K562 (cell line): Measurements from ENCODE around the gene IRX5. TPM values are rescaled to one million over a fixed set of nuclear protein-coding genes. Genes with fewer than 3 reads are reported as not detected.

Source experiments
- CC2D1A ChIP-seq: fragments of 450-650 bp; IDR thresholded peaks from 2 replicates; pipeline ENCODE4 v1.6.1; 2017; ENCODE audit warnings: mild to moderate bottlenecking
- CEBPB ChIP-seq: fragments of 450-650 bp; IDR thresholded peaks from 2 replicates; pipeline ENCODE4 v1.6.1; 2016; ENCODE audit warnings: missing genetic modification characterization, missing compliant biosample characterization
- CHCHD3 ChIP-seq: fragments of 250-450 bp; sonication (Bioruptor Pico); IDR thresholded peaks from 2 replicates; pipeline ENCODE4 v2.1.2; 2022; ENCODE audit warnings: mild to moderate bottlenecking
- CHD4 ChIP-seq: fragments of 200-600 bp; sonication (generic); IDR thresholded peaks from 3 replicates; pipeline ENCODE4 v1.6.1; 2012; ENCODE audit warnings: low read depth, mild to moderate bottlenecking, mixed read lengths, low read length, inconsistent platforms; ENCODE audit not compliant: insufficient read depth, insufficient replicate concordance, poor library complexity, severe bottlenecking
- ELF1 ChIP-seq: fragments of 200-800 bp; sonication (Bioruptor generic); IDR thresholded peaks from 2 replicates; pipeline ENCODE4 v1.6.1; 2016; ENCODE audit warnings: missing genetic modification characterization, missing compliant biosample characterization
- GTF2A2 ChIP-seq: IDR thresholded peaks from 2 replicates; pipeline ENCODE4 v1.6.1; 2016; ENCODE audit warnings: mild to moderate bottlenecking, missing genetic modification characterization, missing compliant biosample characterization
- HCFC1 ChIP-seq: IDR thresholded peaks from 2 replicates; pipeline ENCODE4 v1.6.1; 2012; ENCODE audit warnings: low read depth, low read length, improper control_type of control experiment
- HMG20B ChIP-seq: fragments of 250-450 bp; sonication (Bioruptor Pico); IDR thresholded peaks from 2 replicates; pipeline ENCODE4 v1.5.0; 2021; ENCODE audit warnings: mild to moderate bottlenecking
- KDM4B ChIP-seq, 2 experiments: fragments of 450-650 bp in 1 of 2; sonication (generic) in 1 of 2; IDR thresholded peaks; 2 replicates each; pipeline ENCODE4 v1.6.1; 2016 to 2017; ENCODE audit warnings: borderline replicate concordance in 2 of 2, antibody characterized with exemption in 1 of 2, low read depth in 1 of 2, mild to moderate bottlenecking in 1 of 2
- NELFE ChIP-seq: IDR thresholded peaks from 2 replicates; pipeline ENCODE4 v1.6.1; 2011; ENCODE audit warnings: mild to moderate bottlenecking; ENCODE audit not compliant: insufficient read depth, insufficient read length
- RBM17 ChIP-seq: fragments of 200-400 bp; formaldehyde crosslinking; IDR thresholded peaks from 2 replicates; pipeline ENCODE4 v1.6.1; 2017; ENCODE audit warnings: low read depth, mild to moderate bottlenecking, low read length, borderline replicate concordance
- RBM25 ChIP-seq: fragments of 200-400 bp; formaldehyde crosslinking; IDR thresholded peaks from 2 replicates; pipeline ENCODE4 v1.6.1; 2018; ENCODE audit warnings: low read length, low read depth, moderate library complexity; ENCODE audit not compliant: severe bottlenecking
- SAFB2 ChIP-seq: fragments of 200-400 bp; formaldehyde crosslinking; IDR thresholded peaks from 2 replicates; pipeline ENCODE4 v1.6.1; 2018; ENCODE audit warnings: borderline replicate concordance, low read length, low read depth, moderate library complexity; ENCODE audit not compliant: severe bottlenecking
- ZNF780A ChIP-seq: fragments of 250-450 bp; sonication (Bioruptor Pico); IDR thresholded peaks from 2 replicates; pipeline ENCODE4 v1.5.0; 2021; ENCODE audit warnings: mild to moderate bottlenecking
- polyA plus RNA-seq, 8 experiments: library from polyadenylated mRNA; depleted of rRNA in 4 of 8; stranded (reverse) in 5 of 8; unstranded in 3 of 8; fragments of >200 nt; fragmentation: Nextera tagmentation in 2 of 8; fragmentation: Illumina TruSeq in 1 of 8; extraction: Ambion mirVana in 2 of 8; extraction: Trizol in 1 of 8; gene quantifications; 2 replicates each; pipeline versions ENCODE4 v1.2.1 to v1.2.3, GENCODE V29; 2011 to 2014; ENCODE audit warnings: inconsistent platforms in 1 of 8, missing spikeins in 1 of 8
- total RNA-seq, 7 experiments: library from RNA; depleted of rRNA in 6 of 7; stranded (reverse); fragments of >200 nt in 6 of 7; fragmentation: Illumina TruSeq in 2 of 7; extraction: Trizol in 2 of 7; gene quantifications; 2 replicates each; pipeline versions ENCODE4 v1.2.1 to v1.2.3, GENCODE V29; 2011 to 2021; ENCODE audit warnings: low replicate concordance in 1 of 7
- TF ChIP-seq, protein P1 (sequence below), 2 experiments: fragments of 450-650 bp; IDR thresholded peaks; 2 replicates each; pipeline ENCODE4 v1.6.1; 2018; ENCODE audit warnings: mild to moderate bottlenecking in 2 of 2, low read depth in 1 of 2; ENCODE audit not compliant: partially characterized antibody in 2 of 2
- TF ChIP-seq, protein P2 (sequence below): fragments of 450-650 bp; formaldehyde crosslinking; IDR thresholded peaks from 2 replicates; pipeline ENCODE4 v1.4.0; 2020; ENCODE audit warnings: mild to moderate bottlenecking, moderate library complexity

IRX5 gene
- total and polyA plus RNA-seq, 9 of the 15 experiments (the other 6 are each of a cell fraction or from before 2014, with no cell fraction given): 0.20 to 4.2 (median 0.94) TPM

DNA sequence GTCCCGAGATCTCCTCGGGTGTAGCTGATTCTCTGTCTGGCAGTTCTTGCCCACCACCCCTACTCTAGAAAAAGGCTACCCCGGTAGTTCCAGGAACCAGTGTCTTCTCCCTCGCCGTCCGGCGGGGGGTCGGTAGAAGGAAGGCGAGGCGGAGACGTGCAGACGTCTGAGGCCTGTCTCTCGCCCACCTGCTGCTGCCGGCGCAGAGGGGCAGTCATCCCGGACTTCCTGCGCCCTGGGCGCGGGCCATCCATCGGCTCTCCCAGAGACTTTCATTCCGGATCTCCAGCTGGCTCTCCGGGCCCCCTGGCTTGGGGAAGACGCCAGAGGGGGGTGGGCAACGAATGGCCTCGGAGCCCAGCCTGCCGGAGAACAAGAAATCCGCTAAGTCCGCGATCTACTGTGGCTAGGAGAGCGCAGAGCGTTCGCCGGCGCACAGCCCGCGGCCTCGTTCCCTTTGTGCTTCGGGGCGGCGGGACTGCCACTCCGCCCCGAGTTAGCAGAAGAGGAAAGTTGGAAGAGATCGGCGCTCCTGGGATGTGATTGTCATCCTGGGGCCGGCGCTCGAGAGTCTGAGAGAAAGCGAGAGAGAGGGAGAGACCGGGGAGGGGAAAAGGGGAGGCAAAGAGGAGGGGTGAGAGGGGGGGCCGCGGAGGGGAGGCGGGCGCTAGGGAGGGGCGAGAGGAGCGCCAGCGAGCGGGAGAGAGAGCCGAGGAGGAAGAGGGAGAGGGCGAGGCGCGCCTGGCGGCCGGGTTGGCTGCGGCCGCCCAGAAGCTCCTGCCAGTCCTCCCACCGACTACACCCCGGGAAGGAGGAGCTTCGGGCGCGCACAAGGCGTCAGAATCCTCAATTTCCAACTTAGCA is at the start of gene IRX5 (continued):
- TF ChIP-seq RBM17 (no peak), GTF2A2 (tag) (no peak), SAFB2 (no peak), CHD4 (no peak), CC2D1A (no peak), CEBPB (tag) (no peak), KDM4B (IDR thresholded peaks at IDR 0.05; ENCODE audit: borderline replicate concordance in 2 of 2, low read depth in 1 of 2) (0 out of 4 replicates have a peak, but pooled peaks of 1 of the 2 experiments have one; percentile 29), HMG20B (CRISPR knock-in tag) (no peak), ZNF780A (CRISPR knock-in tag) (no peak), ELF1 (peak; percentile 55; the same call in 1 of the 2 replicates), NELFE (no peak), HCFC1 (peak; percentile 40; the same call in 1 of the 2 replicates), CHCHD3 (no peak), RBM25 (no peak)
- TF ChIP-seq, protein P1, sequence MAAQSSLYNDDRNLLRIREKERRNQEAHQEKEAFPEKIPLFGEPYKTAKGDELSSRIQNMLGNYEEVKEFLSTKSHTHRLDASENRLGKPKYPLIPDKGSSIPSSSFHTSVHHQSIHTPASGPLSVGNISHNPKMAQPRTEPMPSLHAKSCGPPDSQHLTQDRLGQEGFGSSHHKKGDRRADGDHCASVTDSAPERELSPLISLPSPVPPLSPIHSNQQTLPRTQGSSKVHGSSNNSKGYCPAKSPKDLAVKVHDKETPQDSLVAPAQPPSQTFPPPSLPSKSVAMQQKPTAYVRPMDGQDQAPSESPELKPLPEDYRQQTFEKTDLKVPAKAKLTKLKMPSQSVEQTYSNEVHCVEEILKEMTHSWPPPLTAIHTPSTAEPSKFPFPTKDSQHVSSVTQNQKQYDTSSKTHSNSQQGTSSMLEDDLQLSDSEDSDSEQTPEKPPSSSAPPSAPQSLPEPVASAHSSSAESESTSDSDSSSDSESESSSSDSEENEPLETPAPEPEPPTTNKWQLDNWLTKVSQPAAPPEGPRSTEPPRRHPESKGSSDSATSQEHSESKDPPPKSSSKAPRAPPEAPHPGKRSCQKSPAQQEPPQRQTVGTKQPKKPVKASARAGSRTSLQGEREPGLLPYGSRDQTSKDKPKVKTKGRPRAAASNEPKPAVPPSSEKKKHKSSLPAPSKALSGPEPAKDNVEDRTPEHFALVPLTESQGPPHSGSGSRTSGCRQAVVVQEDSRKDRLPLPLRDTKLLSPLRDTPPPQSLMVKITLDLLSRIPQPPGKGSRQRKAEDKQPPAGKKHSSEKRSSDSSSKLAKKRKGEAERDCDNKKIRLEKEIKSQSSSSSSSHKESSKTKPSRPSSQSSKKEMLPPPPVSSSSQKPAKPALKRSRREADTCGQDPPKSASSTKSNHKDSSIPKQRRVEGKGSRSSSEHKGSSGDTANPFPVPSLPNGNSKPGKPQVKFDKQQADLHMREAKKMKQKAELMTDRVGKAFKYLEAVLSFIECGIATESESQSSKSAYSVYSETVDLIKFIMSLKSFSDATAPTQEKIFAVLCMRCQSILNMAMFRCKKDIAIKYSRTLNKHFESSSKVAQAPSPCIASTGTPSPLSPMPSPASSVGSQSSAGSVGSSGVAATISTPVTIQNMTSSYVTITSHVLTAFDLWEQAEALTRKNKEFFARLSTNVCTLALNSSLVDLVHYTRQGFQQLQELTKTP (IDR thresholded peaks at IDR 0.05; ENCODE audit: low read depth in 1 of 2, partially characterized antibody in 2 of 2): no peak
- TF ChIP-seq, protein P2, sequence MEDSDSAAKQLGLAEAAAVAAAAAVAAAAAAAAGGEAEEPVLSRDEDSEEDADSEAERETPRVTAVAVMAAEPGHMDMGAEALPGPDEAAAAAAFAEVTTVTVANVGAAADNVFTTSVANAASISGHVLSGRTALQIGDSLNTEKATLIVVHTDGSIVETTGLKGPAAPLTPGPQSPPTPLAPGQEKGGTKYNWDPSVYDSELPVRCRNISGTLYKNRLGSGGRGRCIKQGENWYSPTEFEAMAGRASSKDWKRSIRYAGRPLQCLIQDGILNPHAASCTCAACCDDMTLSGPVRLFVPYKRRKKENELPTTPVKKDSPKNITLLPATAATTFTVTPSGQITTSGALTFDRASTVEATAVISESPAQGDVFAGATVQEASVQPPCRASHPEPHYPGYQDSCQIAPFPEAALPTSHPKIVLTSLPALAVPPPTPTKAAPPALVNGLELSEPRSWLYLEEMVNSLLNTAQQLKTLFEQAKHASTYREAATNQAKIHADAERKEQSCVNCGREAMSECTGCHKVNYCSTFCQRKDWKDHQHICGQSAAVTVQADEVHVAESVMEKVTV (CRISPR knock-in tag): no peak
- TF ChIP-seq, all 486 proteins: peak for 63
